HEK293 (cell line): ENCODE data around the gene NCOA3.

ENCODE experiments used
- CTCF ChIA-PET: fragments of 350-600 bp; formaldehyde crosslinking; extraction: SDS; loops from one replicate; lab custom pipeline; 2021; ENCODE audit warnings: antibody characterized with exemption; lab: Yijun Ruan, JAX
- POLR2A ChIA-PET: fragments of 300-600 bp; formaldehyde crosslinking; extraction: SDS; loops from one replicate; lab custom pipeline; 2020; ENCODE audit warnings: antibody characterized with exemption, inconsistent platforms; lab: Yijun Ruan, JAX
- H3K27ac ChIP-seq: fragments of 200-500 bp; sonication (Bioruptor generic); 2 replicates; pipeline ENCODE4 v1.5.1; 2014; ENCODE audit warnings: low read depth, low read length, control low read depth, inconsistent platforms; ENCODE audit errors: extremely low read depth
- H3K36me3 ChIP-seq, 2 experiments: fragments of 200-500 bp in 1 of 2; sonication (Bioruptor generic) in 1 of 2; 1 replicate in 1 of 2; 2 replicates in 1 of 2; pipeline ENCODE4 v1.5.1; 2014 to 2017; ENCODE audit warnings: inconsistent platforms in 2 of 2, low read length in 2 of 2; ENCODE audit not compliant: control insufficient read depth in 2 of 2, insufficient read depth in 1 of 2
- H3K4me1 ChIP-seq: fragments of 200-500 bp; sonication (Bioruptor generic); 2 replicates; pipeline ENCODE4 v1.5.1; 2014; ENCODE audit warnings: mild to moderate bottlenecking, low read length, inconsistent platforms; ENCODE audit not compliant: control insufficient read depth, insufficient read depth
- H3K4me3 ChIP-seq: 2 replicates; pipeline ENCODE4 v1.5.1; 2011; ENCODE audit warnings: low read depth, mild to moderate bottlenecking, control low read depth, low read length, moderate library complexity
- H3K9me3 ChIP-seq: fragments of 200-500 bp; sonication (Bioruptor generic); 2 replicates; pipeline ENCODE4 v1.5.1; 2014; ENCODE audit warnings: low read depth, low read length, inconsistent platforms; ENCODE audit not compliant: control insufficient read depth, insufficient read depth
- AEBP2 ChIP-seq: fragments of 450-650 bp; formaldehyde crosslinking; IDR thresholded peaks from 2 replicates; pipeline ENCODE4 v1.5.1; 2016; ENCODE audit warnings: missing biosample characterization, missing genetic modification characterization, borderline replicate concordance
- GLI4 ChIP-seq: fragments of 450-650 bp; formaldehyde crosslinking; IDR thresholded peaks from 2 replicates; pipeline ENCODE4 v1.5.1; 2016; ENCODE audit warnings: missing biosample characterization, missing genetic modification characterization
- HOXA7 ChIP-seq: sonication (generic); formaldehyde crosslinking; IDR thresholded peaks from 2 replicates; pipeline ENCODE4 v1.8.1; 2022; ENCODE audit warnings: missing genetic modification reagents, borderline replicate concordance
- IKZF3 ChIP-seq: fragments of 450-650 bp; IDR thresholded peaks from 2 replicates; pipeline ENCODE4 v1.5.0; 2018; ENCODE audit warnings: missing biosample characterization, mild to moderate bottlenecking, missing genetic modification characterization, moderate library complexity
- KLF1 ChIP-seq: fragments of 450-650 bp; formaldehyde crosslinking; IDR thresholded peaks from 2 replicates; pipeline ENCODE4 v1.5.1; 2016; ENCODE audit warnings: missing biosample characterization, missing genetic modification characterization
- MZF1 ChIP-seq: fragments of 450-650 bp; formaldehyde crosslinking; IDR thresholded peaks from 2 replicates; pipeline ENCODE4 v1.5.1; 2017; ENCODE audit warnings: missing biosample characterization, missing genetic modification characterization, borderline replicate concordance
- PATZ1 ChIP-seq: fragments of 450-650 bp; formaldehyde crosslinking; IDR thresholded peaks from 2 replicates; pipeline ENCODE4 v1.5.1; 2016; ENCODE audit warnings: missing biosample characterization, missing genetic modification characterization
- SP2 ChIP-seq: fragments of 450-650 bp; formaldehyde crosslinking; IDR thresholded peaks from 2 replicates; pipeline ENCODE4 v1.5.1; 2016; ENCODE audit warnings: missing biosample characterization, missing genetic modification characterization
- ZBTB48 ChIP-seq: fragments of 450-650 bp; formaldehyde crosslinking; IDR thresholded peaks from 2 replicates; pipeline ENCODE4 v1.5.1; 2016; ENCODE audit warnings: missing biosample characterization, missing genetic modification characterization
- ZNF10 ChIP-seq: fragments of 450-650 bp; formaldehyde crosslinking; IDR thresholded peaks from 2 replicates; pipeline ENCODE4 v1.5.1; 2017; ENCODE audit warnings: missing biosample characterization, missing genetic modification characterization
- ZNF140 ChIP-seq: fragments of 450-650 bp; formaldehyde crosslinking; IDR thresholded peaks from 2 replicates; pipeline ENCODE4 v1.5.1; 2016; ENCODE audit warnings: missing biosample characterization, missing genetic modification characterization
- ZNF239 ChIP-seq: fragments of 450-650 bp; formaldehyde crosslinking; IDR thresholded peaks from 2 replicates; pipeline ENCODE4 v1.5.1; 2016; ENCODE audit warnings: missing biosample characterization, missing genetic modification characterization
- ZNF274 ChIP-seq, 2 experiments: fragments of 200-500 bp in 1 of 2; fragments of 450-650 bp in 1 of 2; sonication (Bioruptor generic) in 1 of 2; formaldehyde crosslinking in 1 of 2; IDR thresholded peaks; 2 replicates each; pipeline versions ENCODE4 v1.5.1 to v1.6.1; 2014 to 2016; ENCODE audit warnings: borderline replicate concordance in 1 of 2, inconsistent platforms in 1 of 2, low read length in 1 of 2, missing biosample characterization in 1 of 2, missing genetic modification characterization in 1 of 2
- ZNF548 ChIP-seq: fragments of 450-650 bp; formaldehyde crosslinking; IDR thresholded peaks from 2 replicates; pipeline ENCODE4 v1.5.1; 2016; ENCODE audit warnings: missing biosample characterization, missing genetic modification characterization
- ZNF560 ChIP-seq: fragments of 450-650 bp; formaldehyde crosslinking; IDR thresholded peaks from 2 replicates; pipeline ENCODE4 v1.5.1; 2017; ENCODE audit warnings: missing biosample characterization, missing genetic modification characterization, borderline replicate concordance
- ZNF747 ChIP-seq: fragments of 450-650 bp; formaldehyde crosslinking; IDR thresholded peaks from 2 replicates; pipeline ENCODE4 v1.5.1; 2016; ENCODE audit warnings: missing biosample characterization, missing genetic modification characterization
- ZNF768 ChIP-seq: fragments of 450-650 bp; formaldehyde crosslinking; IDR thresholded peaks from 2 replicates; pipeline ENCODE4 v1.5.1; 2018; ENCODE audit warnings: missing biosample characterization, mild to moderate bottlenecking, missing genetic modification characterization

NCOA3 gene

GRCh38 chr20:47629907-47630306 lies 128.2 kb downstream of the NCOA3 start:
- ChIA-PET CTCF (interaction anchor here (1.0 kb wide), 1 partner anchor 9 kb away, joined by 5 read pairs; no protein-coding TSS in a partner anchor), POLR2A (no interaction called here)
- H3K27ac ChIP-seq, result no peak overlapping the region
- H3K36me3 ChIP-seq, result peaks cover 3 to 23% of the 10 kb centered on the region in 2 experiments; a peak in 2 of 3 replicates
- no peak overlapping the region for H3K4me3 ChIP-seq
- no peaks in the 10 kb centered on the region for H3K4me1 ChIP-seq
- no peaks in the 10 kb centered on the region for H3K9me3 ChIP-seq
- TF ChIP-seq SP2, result no peak

- ChIA-PET POLR2A (no interaction called here), CTCF (interaction anchor here (0.9 to 1.0 kb wide), 2 partner anchors 10 to 358 kb away, joined by 3 to 4 read pairs; no protein-coding TSS in a partner anchor)
- Histone ChIP-seq H3K36me3 (peaks cover 3 to 32% of the 10 kb centered on the region in 2 experiments; a peak in 2 of 3 replicates), H3K4me1 (no peaks in the 10 kb centered on the region), H3K27ac (no peak overlapping the region), H3K9me3 (no peaks in the 10 kb centered on the region), H3K4me3 (no peak overlapping the region)
- TF ChIP-seq ZNF548 (tag by site-specific recombination) (no peak), HOXA7 (CRISPR knock-in tag) (no peak), PATZ1 (no peak), ZNF140 (tag by site-specific recombination) (no peak), GLI4 (tag by site-specific recombination) (no peak), ZNF747 (tag by site-specific recombination) (no peak), ZNF274 (IDR thresholded peaks at IDR 0.05; ENCODE audit: low read length) (no peak), ZNF274 (tag by site-specific recombination; IDR thresholded peaks at IDR 0.05; ENCODE audit: borderline replicate concordance) (no peak), IKZF3 (tag by site-specific recombination) (no peak), ZNF768 (no peak), AEBP2 (tag by site-specific recombination) (no peak), ZBTB48 (no peak), ZNF10 (tag by site-specific recombination) (no peak), KLF1 (tag by site-specific recombination) (no peak)
- TF ChIP-seq, all 188 proteins: peak for 0
These were observed 129.4 kb downstream of the NCOA3 start for GRCh38 chr20:47631078-47631477.

- Histone ChIP-seq H3K4me1 (no peaks in the 10 kb centered on the region), H3K27ac (no peak overlapping the region), H3K4me3 (no peak overlapping the region), H3K9me3 (no peaks in the 10 kb centered on the region), H3K36me3 (peaks cover 0 to 45% of the 10 kb centered on the region in 2 experiments; a peak in 1 of 3 replicates)
- no peak for TF ChIP-seq ZNF239 (tag by site-specific recombination)
- no peak for TF ChIP-seq ZNF560 (tag by site-specific recombination)
- TF ChIP-seq MZF1 (tag by site-specific recombination), result no peak
- ChIA-PET CTCF (interaction anchor here (0.5 to 2.3 kb wide), 4 partner anchors 15 to 985 kb away, joined by 3 to 6 read pairs (median 4); no protein-coding TSS in a partner anchor), POLR2A (no interaction called here)
These were observed 133.6 kb downstream of the NCOA3 start for GRCh38 chr20:47635256-47635655.
